Glutamatergic neuron (in vitro differentiated cells): Measurements from ENCODE around the gene CRHR1. TPM values are rescaled to one million over a fixed set of nuclear protein-coding genes. Genes with fewer than 3 reads are reported as not detected.

Experiments
- DNase-seq: peaks from one replicate; pipeline ENCODE4 v3.0.0; 2022
- H3K27ac Mint-ChIP-seq: one replicate; pipeline ENCODE4 v1.8.0; 2020; ENCODE audit warnings: mild to moderate bottlenecking, mixed read lengths, inconsistent platforms; ENCODE audit not compliant: unreplicated experiment
- H3K27me3 Mint-ChIP-seq: one replicate; pipeline ENCODE4 v1.8.0; 2020; ENCODE audit warnings: mild to moderate bottlenecking, moderate library complexity, mixed read lengths, inconsistent platforms; ENCODE audit not compliant: unreplicated experiment
- H3K36me3 Mint-ChIP-seq: one replicate; pipeline ENCODE4 v1.8.0; 2020; ENCODE audit warnings: mild to moderate bottlenecking, mixed read lengths, inconsistent platforms; ENCODE audit not compliant: unreplicated experiment
- H3K4me1 Mint-ChIP-seq: one replicate; pipeline ENCODE4 v1.8.0; 2020; ENCODE audit warnings: mild to moderate bottlenecking, low read depth, mixed read lengths, inconsistent platforms; ENCODE audit not compliant: unreplicated experiment
- H3K4me3 Mint-ChIP-seq: one replicate; pipeline ENCODE4 v1.8.0; 2020; ENCODE audit warnings: mild to moderate bottlenecking, mixed read lengths, inconsistent platforms; ENCODE audit not compliant: unreplicated experiment
- H3K9me3 Mint-ChIP-seq: one replicate; pipeline ENCODE4 v1.8.0; 2020; ENCODE audit warnings: mild to moderate bottlenecking, moderate library complexity, mixed read lengths, inconsistent platforms; ENCODE audit not compliant: unreplicated experiment
- total RNA-seq: library from RNA; stranded (reverse); fragmentation: NEBNext Ultra II Directional; extraction: Animal tissue kit (Norgen Biotek cat#: 25700); gene quantifications from one replicate; pipeline ENCODE4 v1.2.1, GENCODE V29; 2021; ENCODE audit not compliant: unreplicated experiment
- TF ChIP-seq, protein P1 (sequence below): fragments of 200-600 bp; sonication (generic); IDR thresholded peaks from one replicate; pipeline ENCODE4 v1.5.0; 2021; ENCODE audit not compliant: partially characterized antibody, unreplicated experiment

Gene CRHR1
- total RNA-seq, 1 donor from 2014 or later, result 0.71 TPM

DNA sequence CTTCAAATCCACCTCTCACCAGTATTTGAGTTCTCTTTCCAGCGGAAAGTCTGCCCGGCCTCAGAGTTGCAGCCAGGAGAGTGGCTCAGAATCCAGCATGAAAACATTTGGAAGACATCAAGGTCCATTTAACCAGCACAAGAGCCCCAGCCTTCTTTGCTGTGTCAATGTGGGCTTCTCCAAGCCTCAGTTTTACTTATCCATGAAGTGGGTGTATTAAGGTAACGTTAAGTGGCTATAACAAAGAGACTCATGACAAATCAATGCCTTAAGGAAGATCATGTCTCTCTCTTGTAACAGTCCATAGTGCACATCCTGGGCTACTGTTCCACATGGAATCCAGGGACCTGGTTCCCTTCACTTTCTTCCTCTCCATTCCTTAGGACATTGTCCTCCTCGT, 59.6 kb downstream of the CRHR1 start:
- Mint-ChIP-seq H3K4me3 (no peak overlapping the region), H3K4me1 (peaks cover 12% of the 10 kb centered on the region), H3K27ac (no peak overlapping the region), H3K9me3 (peaks cover 5% of the 10 kb centered on the region), H3K36me3 (no peaks in the 10 kb centered on the region), H3K27me3 (no peaks in the 10 kb centered on the region)
- DNase-seq, result no peak
- TF ChIP-seq, protein P1, sequence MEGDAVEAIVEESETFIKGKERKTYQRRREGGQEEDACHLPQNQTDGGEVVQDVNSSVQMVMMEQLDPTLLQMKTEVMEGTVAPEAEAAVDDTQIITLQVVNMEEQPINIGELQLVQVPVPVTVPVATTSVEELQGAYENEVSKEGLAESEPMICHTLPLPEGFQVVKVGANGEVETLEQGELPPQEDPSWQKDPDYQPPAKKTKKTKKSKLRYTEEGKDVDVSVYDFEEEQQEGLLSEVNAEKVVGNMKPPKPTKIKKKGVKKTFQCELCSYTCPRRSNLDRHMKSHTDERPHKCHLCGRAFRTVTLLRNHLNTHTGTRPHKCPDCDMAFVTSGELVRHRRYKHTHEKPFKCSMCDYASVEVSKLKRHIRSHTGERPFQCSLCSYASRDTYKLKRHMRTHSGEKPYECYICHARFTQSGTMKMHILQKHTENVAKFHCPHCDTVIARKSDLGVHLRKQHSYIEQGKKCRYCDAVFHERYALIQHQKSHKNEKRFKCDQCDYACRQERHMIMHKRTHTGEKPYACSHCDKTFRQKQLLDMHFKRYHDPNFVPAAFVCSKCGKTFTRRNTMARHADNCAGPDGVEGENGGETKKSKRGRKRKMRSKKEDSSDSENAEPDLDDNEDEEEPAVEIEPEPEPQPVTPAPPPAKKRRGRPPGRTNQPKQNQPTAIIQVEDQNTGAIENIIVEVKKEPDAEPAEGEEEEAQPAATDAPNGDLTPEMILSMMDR, result no peak

DNA sequence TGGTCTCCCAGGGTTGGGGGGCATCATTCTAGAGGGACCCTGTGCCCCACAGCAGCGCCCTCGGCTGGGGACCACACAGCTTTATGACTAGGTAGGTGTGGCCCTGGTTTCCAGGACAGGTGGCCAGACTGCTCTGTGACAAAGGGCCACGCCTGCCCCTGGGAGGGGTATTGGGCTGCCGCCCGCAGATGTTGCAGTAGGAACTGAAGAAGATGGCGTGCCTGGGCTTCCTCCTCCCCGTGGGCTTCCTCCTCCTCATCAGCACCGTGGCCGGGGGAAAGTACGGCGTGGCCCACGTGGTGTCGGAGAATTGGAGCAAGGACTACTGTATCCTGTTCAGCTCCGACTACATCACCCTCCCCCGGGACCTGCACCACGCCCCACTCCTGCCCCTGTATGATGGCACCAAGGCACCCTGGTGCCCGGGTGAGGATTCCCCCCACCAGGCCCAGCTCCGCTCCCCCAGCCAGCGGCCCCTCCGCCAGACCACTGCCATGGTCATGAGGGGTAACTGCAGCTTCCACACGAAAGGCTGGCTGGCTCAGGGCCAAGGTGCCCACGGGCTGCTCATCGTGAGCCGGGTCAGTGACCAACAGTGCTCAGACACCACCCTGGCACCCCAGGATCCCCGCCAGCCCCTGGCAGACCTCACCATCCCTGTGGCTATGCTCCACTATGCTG, 60.7 kb downstream of the CRHR1 start, which contains the start of gene SPPL2C:
Gene SPPL2C, plus strand, starts transcription at position 187 of the 681 bp plus-strand sequence. Its CDS starts 26 bp downstream, at position 213.
- no peak for DNase-seq

DNA sequence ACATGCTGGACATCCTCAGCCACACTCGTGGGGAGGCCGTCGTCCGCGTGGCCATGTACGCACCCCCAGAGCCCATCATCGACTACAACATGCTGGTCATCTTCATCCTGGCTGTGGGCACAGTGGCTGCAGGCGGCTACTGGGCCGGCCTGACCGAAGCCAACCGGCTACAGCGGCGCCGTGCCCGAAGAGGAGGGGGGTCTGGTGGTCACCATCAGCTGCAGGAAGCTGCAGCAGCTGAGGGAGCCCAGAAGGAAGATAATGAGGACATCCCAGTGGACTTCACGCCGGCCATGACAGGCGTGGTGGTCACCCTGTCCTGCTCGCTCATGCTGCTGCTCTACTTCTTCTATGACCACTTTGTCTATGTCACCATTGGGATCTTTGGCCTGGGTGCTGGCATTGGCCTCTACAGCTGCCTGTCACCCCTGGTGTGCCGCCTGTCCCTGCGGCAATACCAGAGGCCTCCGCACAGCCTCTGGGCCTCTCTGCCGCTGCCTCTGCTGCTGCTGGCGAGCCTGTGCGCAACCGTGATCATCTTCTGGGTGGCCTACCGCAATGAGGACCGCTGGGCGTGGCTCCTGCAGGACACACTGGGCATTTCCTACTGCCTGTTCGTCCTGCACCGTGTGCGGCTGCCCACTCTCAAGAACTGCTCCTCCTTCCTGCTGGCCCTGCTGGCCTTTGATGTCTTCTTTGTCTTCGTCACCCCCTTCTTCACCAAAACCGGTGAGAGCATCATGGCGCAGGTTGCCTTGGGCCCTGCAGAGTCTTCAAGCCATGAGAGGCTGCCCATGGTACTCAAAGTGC, 61.5 kb downstream of the CRHR1 start:
- peaks cover 12% of the 10 kb centered on the region for H3K4me1 Mint-ChIP-seq
- DNase-seq, result no peak
- no peaks in the 10 kb centered on the region for H3K36me3 Mint-ChIP-seq
- no peak overlapping the region for H3K4me3 Mint-ChIP-seq
- TF ChIP-seq, protein P1, result no peak
- no peak overlapping the region for H3K27ac Mint-ChIP-seq
- H3K9me3 Mint-ChIP-seq, result peaks cover 5% of the 10 kb centered on the region
- no peaks in the 10 kb centered on the region for H3K27me3 Mint-ChIP-seq

More for the DNA sequence above, 60.7 kb downstream of the CRHR1 start, which contains the start of gene SPPL2C:
- Mint-ChIP-seq H3K36me3 (no peaks in the 10 kb centered on the region), H3K27me3 (no peaks in the 10 kb centered on the region), H3K9me3 (peaks cover 5% of the 10 kb centered on the region), H3K27ac (no peak within 1 kb of the TSS), H3K4me3 (no peak within 1 kb of the TSS), H3K4me1 (peaks cover 12% of the 10 kb centered on the region)
- TF ChIP-seq, protein P1, result no peak

DNA sequence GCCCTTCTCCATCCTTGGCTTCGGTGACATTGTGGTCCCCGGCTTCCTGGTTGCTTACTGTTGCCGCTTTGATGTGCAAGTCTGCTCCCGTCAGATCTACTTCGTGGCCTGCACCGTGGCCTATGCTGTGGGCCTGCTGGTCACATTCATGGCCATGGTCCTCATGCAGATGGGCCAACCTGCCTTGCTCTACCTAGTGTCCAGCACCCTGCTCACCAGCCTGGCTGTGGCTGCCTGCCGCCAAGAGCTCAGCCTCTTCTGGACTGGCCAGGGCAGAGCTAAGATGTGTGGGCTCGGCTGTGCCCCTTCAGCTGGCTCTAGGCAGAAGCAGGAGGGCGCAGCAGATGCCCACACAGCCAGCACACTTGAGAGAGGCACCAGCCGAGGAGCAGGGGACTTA, 62.1 kb downstream of the CRHR1 start:
- H3K4me1 Mint-ChIP-seq, result peaks cover 12% of the 10 kb centered on the region
- no peak overlapping the region for H3K27ac Mint-ChIP-seq
- no peaks in the 10 kb centered on the region for H3K27me3 Mint-ChIP-seq
- no peaks in the 10 kb centered on the region for H3K36me3 Mint-ChIP-seq
- TF ChIP-seq, protein P1, result no peak
- no peak overlapping the region for H3K4me3 Mint-ChIP-seq
- no peak for DNase-seq
- peaks cover 5% of the 10 kb centered on the region for H3K9me3 Mint-ChIP-seq

DNA sequence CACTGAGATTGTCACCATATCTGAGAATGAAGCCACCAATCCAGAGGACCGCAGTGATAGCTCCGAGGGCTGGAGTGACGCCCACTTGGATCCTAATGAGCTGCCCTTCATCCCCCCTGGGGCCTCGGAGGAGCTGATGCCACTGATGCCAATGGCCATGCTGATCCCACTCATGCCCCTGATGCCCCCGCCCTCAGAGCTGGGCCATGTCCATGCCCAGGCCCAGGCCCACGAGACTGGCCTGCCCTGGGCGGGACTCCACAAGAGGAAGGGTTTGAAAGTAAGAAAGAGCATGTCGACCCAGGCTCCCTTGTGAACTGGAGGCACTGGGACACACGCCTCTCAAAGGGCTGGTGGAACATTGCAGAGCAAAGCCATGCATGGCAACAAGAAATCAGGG, 62.5 kb downstream of the CRHR1 start:
- Mint-ChIP-seq H3K27me3 (no peaks in the 10 kb centered on the region), H3K4me1 (peaks cover 10% of the 10 kb centered on the region), H3K9me3 (peaks cover 5% of the 10 kb centered on the region), H3K36me3 (no peaks in the 10 kb centered on the region), H3K27ac (no peak overlapping the region), H3K4me3 (no peak overlapping the region)
- TF ChIP-seq, protein P1, result no peak
- DNase-seq, result no peak
